ENCODE results near the gene ITPKC. TPM values are rescaled to one million over a fixed set of nuclear protein-coding genes. Genes with fewer than 3 reads are reported as not detected.

The ITPKC gene
- total and polyA plus RNA-seq, 9 of the 15 experiments (the other 6 are each of a cell fraction or from before 2014, with no cell fraction given) = 0.08 to 9.3 (median 5.8) TPM

DNA sequence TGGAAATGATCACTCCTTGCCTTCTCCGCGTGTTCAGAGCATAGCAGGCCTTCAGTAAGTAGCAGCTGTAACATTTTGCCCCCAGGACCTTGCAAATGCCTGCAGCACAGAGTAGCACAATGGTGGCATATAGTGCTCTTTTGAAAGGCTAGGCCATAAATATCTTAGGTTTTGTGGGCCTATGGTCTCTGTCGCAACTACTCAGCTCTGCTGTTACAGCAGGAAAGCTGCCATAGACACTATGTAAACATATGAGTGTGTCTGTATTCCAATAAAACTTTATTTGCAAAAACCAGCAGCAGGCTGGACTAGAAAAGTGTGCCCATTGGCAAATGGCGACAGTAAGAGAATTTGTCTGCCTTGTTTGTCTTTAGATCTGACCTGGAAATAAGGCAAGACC is 9.4 kb downstream of the ITPKC start:
- Histone ChIP-seq H3K27me3 (ENCODE audit: control insufficient read depth in 2 of 2, insufficient read depth in 2 of 2, low read length in 2 of 2) (no peaks in the 10 kb centered on the region), H3K27ac (ENCODE audit: extremely low read depth, low read depth, low read length) (no peak overlapping the region), H3K79me2 (ENCODE audit: control insufficient read depth, insufficient read depth, low read length) (peaks cover 10% of the 10 kb centered on the region; the same call in 2 of the 3 replicates), H3K4me2 (ENCODE audit: insufficient read depth, low read length) (no peak overlapping the region), H3K9ac (ENCODE audit: insufficient read depth in 1 of 2, low read depth in 2 of 2, low read length in 2 of 2) (no peak overlapping the region), H3K4me1 (replicated peaks in 1 of 2; ENCODE audit: control insufficient read depth in 2 of 2, insufficient read depth in 2 of 2, low read length in 2 of 2) (no peaks in the 10 kb centered on the region; a peak in 1 of 5 replicates), H3K9me3 (replicated peaks; ENCODE audit: control insufficient read depth, insufficient read depth, low read depth, low read length) (no peaks in the 10 kb centered on the region), H2AFZ (ENCODE audit: low read depth, low read length) (no peak overlapping the region), H3K9me1 (ENCODE audit: control insufficient read depth, insufficient read depth, low read length) (peaks cover 4% of the 10 kb centered on the region), H3K4me3 (no peak overlapping the region), H4K20me1 (replicated peaks; ENCODE audit: control insufficient read depth, insufficient read depth, low read length) (no peaks in the 10 kb centered on the region), H3K36me3 (ENCODE audit: control insufficient read depth, insufficient read depth, low read length) (peaks cover 48% of the 10 kb centered on the region)
- ATAC-seq (no peak), FAIRE-seq (no peak), DNase-seq (ENCODE audit: extremely low read depth in 1 of 4, low spot score in 3 of 4) (no peak)
- TF ChIP-seq NR2C2 (CRISPR knock-in tag; IDR thresholded peaks at IDR 0.05) = no peak
- no peak for TF ChIP-seq NR2C2 (tag; IDR thresholded peaks at IDR 0.05)
- TF ChIP-seq FOSL1 (tag; conservative IDR thresholded peaks at IDR 0.05) = no peak
- TF ChIP-seq, protein P1, sequence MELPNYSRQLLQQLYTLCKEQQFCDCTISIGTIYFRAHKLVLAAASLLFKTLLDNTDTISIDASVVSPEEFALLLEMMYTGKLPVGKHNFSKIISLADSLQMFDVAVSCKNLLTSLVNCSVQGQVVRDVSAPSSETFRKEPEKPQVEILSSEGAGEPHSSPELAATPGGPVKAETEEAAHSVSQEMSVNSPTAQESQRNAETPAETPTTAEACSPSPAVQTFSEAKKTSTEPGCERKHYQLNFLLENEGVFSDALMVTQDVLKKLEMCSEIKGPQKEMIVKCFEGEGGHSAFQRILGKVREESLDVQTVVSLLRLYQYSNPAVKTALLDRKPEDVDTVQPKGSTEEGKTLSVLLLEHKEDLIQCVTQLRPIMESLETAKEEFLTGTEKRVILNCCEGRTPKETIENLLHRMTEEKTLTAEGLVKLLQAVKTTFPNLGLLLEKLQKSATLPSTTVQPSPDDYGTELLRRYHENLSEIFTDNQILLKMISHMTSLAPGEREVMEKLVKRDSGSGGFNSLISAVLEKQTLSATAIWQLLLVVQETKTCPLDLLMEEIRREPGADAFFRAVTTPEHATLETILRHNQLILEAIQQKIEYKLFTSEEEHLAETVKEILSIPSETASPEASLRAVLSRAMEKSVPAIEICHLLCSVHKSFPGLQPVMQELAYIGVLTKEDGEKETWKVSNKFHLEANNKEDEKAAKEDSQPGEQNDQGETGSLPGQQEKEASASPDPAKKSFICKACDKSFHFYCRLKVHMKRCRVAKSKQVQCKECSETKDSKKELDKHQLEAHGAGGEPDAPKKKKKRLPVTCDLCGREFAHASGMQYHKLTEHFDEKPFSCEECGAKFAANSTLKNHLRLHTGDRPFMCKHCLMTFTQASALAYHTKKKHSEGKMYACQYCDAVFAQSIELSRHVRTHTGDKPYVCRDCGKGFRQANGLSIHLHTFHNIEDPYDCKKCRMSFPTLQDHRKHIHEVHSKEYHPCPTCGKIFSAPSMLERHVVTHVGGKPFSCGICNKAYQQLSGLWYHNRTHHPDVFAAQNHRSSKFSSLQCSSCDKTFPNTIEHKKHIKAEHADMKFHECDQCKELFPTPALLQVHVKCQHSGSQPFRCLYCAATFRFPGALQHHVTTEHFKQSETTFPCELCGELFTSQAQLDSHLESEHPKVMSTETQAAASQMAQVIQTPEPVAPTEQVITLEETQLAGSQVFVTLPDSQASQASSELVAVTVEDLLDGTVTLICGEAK (IDR thresholded peaks at IDR 0.05) = peak; percentile 80
- TF ChIP-seq, protein P1 (CRISPR knock-in tag; IDR thresholded peaks at IDR 0.05) = peak; percentile 62; the same call in 1 of the 2 replicates
- no peak for TF ChIP-seq EP400 (IDR thresholded peaks at IDR 0.05)
- TF ChIP-seq ZFP1 (CRISPR knock-in tag; IDR thresholded peaks at IDR 0.05) = no peak
- no peak for TF ChIP-seq ATF1 (CRISPR knock-in tag; IDR thresholded peaks at IDR 0.05)
- TF ChIP-seq ATF1 (tag; IDR thresholded peaks at IDR 0.05) = no peak
- no peak for TF ChIP-seq ZNF311 (CRISPR knock-in tag; IDR thresholded peaks at IDR 0.05)
- TF ChIP-seq ZNF583 (CRISPR knock-in tag; IDR thresholded peaks at IDR 0.05) = no peak
- no peak for TF ChIP-seq ZFP36 (IDR thresholded peaks at IDR 0.05; ENCODE audit: low read depth, low read length, partially characterized antibody)
- ChIA-PET POLR2A (no interaction called here), CTCF (ENCODE audit: low intra/inter-chr PET ratio) (no interaction called here)
- no TSS peak for BruUV-seq (replicated peaks)
- WGBS (ENCODE audit: insufficient coverage, low coverage, missing lambda C conversion rate) = 94% methylated on average over 4 of the region's 4 CpGs
- intact Hi-C loops (cut with micrococcal nuclease) = no loop called here
- in situ Hi-C loops (cut with MboI) = no loop called here
